UCSD-AML1 (cell line): ENCODE measurements around the gene PRSS36.
"Not testable (repeated sequence)": the region's sequence is repeated elsewhere in the genome, so short reads cannot be mapped to it uniquely, and the experiment has no call there.

Experiments
- DNase-seq: peaks from one replicate; lab custom pipeline; 2025; ENCODE audit not compliant: unreplicated experiment; lab: John Stamatoyannopoulos, UW

PRSS36 gene

DNA sequence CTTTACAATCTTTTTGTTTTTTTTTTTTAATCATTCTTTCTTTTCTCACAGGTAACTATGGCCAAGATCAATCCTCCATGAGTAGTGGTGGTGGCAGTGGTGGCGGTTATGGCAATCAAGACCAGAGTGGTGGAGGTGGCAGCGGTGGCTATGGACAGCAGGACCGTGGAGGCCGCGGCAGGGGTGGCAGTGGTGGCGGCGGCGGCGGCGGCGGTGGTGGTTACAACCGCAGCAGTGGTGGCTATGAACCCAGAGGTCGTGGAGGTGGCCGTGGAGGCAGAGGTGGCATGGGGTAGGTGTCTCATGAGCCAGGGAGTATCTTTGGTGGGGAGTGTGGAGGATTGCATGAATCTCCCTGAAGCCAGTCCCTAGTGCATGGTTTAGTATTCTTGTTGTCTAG is 35.0 kb upstream of the PRSS36 start:
- no peak for DNase-seq

DNA sequence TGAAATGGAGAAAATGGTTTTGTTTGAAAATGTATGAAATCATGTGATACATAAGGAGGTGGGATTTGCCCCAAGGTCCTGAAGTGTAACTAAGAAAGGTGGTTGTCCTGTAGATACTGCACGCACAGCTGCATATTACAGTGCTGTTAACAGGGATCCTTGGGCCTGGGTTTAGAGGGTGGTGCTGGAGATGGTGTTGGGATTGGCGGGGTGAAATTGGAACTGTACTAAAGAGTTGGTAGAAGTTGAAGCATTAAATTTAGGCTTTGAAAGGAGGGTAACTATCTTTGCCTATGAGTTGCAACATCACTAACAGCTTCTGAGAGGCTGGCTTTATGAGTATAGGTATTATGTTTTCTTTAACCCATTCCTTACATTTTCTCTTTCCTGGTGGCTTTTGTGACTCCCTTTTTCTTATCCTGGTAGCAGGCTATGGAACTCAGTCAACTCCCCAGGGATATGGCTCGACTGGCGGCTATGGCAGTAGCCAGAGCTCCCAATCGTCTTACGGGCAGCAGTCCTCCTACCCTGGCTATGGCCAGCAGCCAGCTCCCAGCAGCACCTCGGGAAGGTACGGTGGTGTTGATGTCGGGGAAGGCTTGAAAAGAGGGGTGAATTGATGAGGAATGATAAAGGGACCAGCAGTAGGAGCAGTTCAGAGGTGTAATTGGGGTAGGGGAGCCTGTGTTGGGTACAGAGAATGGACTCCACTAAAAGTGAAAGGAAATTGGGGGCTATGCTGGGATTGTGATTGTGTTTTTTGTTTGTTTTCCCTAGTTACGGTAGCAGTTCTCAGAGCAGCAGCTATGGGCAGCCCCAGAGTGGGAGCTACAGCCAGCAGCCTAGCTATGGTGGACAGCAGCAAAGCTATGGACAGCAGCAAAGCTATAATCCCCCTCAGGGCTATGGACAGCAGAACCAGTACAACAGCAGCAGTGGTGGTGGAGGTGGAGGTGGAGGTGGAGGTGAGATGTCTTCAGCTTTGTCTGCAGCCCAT is 33.9 kb upstream of the PRSS36 start:
- DNase-seq, result no peak

DNA sequence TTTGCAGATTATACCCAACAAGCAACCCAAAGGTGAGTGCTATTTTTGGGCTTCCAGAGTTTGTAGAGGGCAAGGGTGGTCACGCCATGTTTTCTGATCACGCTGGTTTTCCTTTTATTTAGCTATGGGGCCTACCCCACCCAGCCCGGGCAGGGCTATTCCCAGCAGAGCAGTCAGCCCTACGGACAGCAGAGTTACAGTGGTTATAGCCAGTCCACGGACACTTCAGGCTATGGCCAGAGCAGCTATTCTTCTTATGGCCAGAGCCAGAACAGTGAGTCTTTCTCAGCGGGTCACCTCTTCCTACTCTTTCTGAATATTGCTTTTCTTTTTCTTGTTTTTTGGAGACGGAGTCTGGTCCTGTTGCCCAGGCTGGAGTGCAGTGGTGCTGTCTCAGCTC is 32.5 kb upstream of the PRSS36 start:
- no peak for DNase-seq

DNA sequence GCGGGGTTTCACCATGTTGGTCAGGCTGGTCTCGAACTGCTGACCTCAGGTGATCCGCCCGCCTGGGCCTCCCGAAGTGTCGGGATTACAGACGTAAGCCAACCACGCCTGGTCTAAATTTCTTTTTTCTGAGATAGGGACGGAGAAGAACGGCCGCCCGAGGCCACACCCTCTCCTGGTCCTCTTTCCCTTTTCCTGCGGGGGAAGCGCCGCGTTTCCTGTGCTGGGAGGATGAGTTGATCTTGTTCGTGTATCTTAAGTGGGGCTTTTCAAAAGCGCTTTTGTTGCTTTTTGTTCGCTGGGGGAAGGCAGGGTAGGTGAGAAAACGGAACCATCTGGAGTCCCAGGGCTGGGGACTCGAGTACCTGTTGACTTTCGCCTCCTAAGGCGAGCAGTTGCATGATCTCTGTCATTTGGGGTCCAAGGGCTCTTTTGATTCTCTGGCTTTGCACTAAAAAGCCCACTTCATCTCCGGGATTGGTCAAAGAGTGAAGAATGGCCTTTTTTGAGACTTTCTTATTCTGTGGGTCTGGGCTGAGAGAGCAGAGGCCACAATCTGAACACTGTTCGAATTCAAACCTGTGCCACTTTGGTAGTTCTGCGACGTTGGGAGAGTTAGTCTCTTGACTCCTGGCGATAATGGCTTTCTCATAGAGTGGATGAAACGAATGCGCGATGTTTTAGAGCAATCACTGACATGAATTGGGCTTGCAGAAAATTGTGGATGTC is 31.4 kb upstream of the PRSS36 start:
- DNase-seq, result peak; percentile 42

DNA sequence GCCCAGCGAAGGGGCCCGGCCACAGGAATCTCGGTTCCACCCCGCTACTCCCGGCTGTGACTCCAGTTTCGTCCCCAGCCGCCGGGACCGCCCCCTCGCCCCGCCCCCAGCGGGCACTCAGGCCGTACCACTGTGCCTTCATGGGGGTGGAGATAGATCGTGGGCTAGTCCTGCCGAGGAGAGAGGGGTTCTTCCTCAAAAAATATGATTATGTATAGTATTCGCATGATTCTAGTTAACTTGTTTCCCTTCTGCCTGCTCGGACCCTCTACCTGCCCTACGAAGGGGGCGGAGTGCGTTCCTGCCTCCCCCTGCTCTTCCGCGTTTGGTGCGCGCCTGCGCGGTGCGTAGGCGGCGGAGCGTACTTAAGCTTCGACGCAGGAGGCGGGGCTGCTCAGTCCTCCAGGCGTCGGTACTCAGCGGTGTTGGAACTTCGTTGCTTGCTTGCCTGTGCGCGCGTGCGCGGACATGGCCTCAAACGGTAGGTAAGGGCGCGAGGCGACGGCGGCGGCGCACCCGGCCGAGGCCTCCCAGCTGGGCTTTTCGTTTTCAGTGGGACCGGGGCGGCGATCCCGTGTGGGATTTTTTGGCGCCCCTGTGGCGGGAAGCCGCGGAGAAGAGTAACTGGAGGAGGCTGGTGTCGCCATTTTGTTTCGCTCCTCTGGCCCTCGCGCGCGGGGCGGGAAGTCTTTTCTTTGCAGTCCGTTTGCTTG is 30.0 kb upstream of the PRSS36 start, which contains the start of gene FUS:
Gene FUS, plus strand, starts transcription at position 393 of the 713 bp plus-strand sequence. Its CDS starts 76 bp downstream, at position 469.
- DNase-seq, result peak; percentile 91

DNA sequence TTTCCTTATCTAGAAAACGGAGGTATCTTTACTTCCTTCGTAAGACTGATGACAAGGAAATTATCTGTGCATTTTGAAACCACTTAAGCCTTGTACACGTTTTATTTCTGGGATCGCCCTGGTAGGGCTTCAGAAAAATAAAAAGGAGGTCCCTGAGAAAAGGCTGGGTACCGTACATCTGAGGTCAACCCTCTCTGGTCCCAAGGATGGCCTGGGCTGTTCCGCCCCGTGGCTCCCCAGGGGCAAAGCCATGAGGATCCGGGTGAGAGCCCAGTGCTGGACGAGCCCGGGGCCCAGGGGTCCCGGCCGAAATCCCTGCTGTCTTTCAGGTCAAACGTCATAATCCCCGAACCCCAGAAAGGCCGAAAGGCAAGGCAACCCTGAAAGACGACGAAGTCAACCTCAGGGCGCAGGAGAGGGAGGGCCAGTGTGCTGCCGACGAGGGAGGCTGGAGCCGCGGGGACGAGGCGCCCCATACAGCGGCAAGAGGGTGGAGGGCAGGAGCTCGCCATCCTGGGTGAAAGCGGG is 29.4 kb upstream of the PRSS36 start:
- DNase-seq, result no peak

DNA sequence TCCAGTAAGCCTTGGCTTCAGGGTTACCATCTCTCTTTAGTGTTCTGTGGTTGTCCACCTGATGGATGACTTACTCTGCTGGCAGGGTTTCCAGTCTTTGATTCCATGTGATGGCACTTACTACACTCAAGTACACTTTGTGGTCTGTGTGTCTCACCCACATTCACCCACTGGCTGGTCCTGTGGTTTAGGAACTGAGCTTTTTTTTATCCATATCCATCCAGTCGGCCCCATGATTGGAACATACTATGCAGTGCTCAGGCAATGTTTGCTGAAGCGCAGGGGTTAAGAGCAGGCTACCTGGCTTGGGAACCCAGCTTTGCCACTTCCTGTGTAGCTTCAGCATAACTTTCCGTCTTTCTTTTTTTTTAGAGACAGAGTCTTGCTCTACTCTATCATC is 27.3 kb upstream of the PRSS36 start:
- DNase-seq, result no peak

DNA sequence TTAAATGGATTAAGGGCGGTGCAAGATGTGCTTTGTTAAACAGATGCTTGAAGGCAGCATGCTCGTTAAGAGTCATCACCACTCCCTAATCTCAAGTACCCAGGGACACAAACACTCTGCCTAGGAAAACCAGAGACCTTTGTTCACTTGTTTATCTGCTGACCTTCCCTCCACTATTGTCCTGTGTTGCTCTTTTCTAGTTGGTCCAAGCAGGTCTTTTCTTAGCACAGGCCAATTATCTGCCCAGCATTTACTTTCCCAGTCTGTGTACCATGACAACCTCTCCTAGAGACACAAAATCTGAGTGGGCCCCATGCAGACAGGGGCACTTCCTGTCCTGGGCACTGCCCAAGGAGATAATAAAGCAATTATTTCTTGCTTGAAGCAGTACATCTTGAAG is 20.2 kb upstream of the PRSS36 start:
- DNase-seq, result not testable (repeated sequence)

DNA sequence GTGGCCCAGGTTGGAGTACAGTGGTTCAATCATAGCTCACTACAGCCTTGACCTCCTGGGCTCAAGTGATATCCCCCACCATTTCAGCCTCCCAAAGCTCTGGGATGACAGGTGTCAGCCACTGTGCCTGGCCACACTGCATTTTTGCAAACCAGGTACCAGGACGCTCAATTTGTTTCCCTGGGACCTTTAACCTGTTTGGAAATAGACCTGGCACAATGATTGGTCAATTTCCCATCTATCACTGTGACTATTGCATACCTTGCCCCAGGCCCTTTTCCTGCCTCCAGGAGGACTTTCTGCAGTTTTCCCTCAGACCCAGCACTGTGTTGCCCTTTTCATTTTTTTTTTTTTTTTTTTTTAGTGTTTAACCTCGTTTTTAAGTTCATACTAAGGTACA is 19.0 kb upstream of the PRSS36 start:
- DNase-seq, result no peak

DNA sequence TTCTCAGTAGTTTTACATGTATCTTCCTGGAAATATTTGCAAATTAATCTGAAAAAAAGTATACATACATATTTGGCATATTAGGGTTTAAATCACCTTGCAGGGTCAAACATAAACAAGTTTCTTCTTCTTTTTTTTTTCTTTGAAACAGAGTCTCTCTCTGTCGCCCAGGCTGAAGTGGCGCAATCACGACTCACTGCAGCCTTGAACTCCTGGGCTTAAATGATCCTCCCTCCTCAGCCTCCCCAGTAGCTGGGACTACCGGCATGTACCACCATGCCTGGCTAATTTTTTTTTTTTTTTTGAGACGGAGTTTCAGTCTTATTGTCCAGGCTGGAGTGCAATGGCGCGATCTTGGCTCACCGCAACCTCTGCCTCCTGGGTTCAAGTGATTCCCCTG is 17.4 kb upstream of the PRSS36 start:
- DNase-seq, result no peak

DNA sequence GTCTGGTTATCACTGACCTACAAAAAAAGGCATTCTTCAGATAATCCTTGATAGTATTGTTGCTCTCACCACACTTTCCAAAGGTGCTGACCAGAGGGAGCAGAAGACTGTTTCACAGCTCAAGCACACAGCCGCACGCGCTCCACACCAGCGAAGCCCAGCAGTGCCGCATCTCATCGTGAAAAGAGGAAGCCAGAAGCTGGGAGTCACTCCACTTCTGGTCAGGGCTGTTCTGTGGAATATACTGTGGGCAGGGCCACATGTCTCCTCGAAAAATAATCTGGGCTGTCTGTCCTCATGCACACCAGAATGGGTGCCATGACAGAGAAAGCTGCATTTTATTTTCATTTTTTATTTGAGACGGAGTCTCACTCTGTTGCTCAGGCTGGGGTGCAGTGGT is 7.3 kb upstream of the PRSS36 start:
- DNase-seq, result peak; percentile 64

DNA sequence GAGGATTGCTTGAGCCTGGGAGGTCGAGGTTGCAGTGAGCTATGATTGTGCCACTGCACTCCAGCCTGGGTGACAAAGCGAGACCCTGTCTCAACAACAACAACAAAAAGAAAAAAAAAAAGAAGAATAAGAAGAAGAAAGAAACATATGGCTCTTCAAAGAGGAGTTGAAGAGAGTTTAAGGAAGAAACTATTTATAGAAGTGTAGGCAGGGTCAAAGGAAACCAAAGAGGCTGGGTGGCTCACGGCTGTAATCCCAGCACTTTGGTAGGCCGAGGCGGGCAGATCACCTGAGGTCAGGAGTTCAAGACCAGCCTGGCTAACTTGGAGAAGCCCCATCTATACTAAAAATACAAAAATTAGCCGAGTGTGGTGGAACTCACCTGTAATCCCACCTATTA is 1.1 kb upstream of the PRSS36 start:
- DNase-seq, result not testable (repeated sequence)

DNA sequence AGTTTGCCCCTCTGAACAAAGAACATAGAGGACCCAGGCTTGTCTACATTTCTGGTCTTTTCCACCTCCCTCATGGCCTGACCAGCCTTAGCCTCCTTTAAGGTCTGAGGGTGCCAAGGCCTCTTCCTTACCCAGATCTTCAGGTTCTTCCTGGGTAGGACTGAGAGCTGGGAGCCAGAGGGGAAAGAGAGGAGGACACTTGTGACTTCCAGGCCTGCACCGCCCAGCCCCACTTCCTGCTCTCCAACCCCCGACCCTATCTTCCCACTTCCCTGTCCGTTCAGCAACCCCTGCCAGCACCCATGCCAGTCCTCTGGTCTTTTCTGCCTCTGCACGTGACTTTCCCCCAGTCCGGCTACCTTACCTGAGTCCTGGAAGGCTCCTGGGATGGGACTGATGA is 534 bp downstream of the PRSS36 start:
- peak; percentile 56 for DNase-seq

DNA sequence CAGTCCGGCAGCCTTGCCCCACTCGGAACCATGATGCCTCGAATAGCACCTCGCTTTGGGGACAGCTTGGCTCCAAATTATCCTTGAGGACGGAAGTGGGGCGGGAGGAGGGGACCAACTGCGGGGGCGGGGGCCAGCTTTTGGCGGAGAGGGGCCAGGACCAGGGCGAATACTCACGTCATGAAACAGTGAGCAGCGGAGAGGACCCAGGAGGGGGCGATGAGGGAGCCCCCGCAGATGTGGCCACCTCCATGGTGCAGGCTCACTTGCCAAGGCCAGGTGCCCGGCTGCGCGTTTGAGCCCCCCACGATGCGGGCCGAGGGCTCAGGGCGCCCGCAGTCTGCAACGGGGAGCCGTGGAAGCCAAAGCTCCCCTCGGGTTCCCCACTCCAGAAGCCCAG is 970 bp downstream of the PRSS36 start:
- DNase-seq, result no peak

DNA sequence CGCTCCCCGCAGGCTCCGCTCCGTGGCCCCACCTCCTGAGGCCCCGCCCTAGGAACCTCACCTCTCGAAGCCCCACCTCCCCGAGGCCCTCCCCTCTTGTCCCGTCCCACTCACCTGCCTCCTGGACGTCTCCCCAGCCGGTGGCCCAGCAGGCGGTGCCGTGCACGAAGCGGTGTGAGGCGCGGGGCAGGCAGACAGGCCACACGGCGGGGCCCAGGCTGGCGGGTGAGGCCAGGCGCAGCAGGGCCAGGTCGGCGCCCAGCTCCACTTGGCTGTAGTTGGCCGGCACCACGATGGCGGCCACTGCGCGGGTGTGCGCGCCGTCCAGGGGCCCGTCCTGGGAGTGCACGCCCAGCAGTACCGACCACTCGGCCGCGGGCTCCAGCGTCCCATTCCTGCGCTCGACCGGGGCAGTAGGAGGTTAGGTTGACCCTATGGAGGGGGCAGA is 1.6 kb downstream of the PRSS36 start:
- DNase-seq, result no peak

DNA sequence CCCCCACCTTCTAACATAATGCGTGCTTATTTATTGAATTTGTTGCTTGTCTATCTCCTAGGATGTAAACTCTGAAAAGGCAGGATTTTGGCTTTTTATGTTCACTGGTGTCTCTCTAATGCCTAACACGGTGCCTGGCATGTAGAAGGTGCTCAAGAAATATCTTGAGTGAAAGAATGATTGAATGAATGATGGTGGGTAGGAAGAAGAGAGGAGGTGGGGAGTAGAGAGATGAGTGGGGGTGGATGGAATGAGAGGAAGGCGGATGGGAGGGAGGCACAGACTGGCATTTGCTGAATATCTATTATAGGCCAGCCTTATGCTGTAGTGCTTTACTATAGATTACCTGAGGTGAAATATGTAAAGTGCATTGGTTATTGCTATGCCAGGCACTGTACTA is 2.3 kb downstream of the PRSS36 start:
- DNase-seq, result no peak

DNA sequence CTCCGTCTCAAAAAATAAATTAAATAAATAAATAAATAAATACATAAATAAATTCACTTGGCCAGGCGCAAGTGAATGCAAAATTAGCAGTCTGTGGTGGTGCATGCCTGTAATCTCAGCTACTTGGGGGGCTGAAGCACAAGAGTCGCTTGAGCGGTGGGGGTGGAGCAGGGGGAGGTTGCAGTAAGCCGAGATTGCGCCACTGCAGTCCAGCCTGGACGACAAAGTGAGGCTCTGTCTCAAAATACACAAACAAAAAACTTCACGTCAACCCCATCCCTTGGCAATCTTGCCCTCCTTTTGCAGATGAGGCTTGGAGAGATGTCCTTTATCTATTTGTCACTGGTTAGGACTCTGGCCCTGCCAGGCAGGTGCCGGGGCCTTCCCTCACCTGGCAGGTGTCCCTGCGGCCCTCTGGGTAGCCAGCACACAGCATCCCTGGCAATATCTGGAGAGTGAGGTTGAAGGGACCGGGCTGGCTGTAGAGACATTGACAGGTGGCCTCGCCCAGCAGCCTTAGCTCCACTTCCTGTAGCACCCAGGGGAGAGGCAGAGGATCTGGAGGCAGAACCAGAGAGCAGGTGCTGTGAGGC is 4.4 kb downstream of the PRSS36 start:
- DNase-seq, result no peak

DNA sequence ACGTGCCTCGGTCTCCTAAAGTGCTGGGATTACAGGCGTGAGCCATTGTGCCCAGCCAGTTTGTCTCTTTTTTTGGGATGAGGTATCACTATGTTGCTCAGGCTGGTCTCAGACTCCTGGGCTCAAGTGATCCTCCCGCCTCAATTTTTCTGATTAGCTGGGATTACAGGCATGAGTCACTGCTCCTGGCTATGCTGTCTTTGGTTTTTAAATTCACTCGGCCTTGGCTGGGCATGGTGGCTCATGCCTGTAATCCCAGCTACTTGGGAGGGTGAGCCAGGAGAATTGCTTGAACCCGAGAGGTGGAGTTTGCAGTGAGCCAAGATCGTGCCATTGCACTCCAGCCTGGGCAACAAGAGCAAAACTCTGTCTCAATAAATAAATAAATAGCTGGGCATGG is 5.4 kb downstream of the PRSS36 start:
- DNase-seq, result not testable (repeated sequence)

DNA sequence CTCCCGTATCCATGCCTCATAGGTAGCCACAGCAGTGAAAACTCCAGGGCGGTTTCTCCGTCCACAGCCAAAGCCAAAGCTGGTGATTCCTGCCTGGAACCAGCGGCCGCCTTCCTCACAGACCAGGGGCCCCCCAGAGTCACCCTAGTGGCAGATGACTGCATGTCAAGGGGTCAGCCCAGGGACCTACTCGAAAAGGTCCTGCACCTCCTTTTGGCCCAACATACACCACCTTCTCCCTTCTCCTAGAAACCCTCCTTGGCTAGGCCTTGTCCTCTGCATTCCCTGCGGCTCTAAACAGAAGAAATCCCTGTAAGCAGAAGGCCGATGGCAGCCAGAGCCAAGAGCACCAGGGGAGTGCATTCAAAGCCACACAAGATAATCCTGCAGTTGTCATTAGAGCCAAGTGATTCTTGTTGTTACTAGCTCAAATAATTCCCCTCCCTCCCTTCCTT is 6.1 kb downstream of the PRSS36 start:
- DNase-seq, result no peak

DNA sequence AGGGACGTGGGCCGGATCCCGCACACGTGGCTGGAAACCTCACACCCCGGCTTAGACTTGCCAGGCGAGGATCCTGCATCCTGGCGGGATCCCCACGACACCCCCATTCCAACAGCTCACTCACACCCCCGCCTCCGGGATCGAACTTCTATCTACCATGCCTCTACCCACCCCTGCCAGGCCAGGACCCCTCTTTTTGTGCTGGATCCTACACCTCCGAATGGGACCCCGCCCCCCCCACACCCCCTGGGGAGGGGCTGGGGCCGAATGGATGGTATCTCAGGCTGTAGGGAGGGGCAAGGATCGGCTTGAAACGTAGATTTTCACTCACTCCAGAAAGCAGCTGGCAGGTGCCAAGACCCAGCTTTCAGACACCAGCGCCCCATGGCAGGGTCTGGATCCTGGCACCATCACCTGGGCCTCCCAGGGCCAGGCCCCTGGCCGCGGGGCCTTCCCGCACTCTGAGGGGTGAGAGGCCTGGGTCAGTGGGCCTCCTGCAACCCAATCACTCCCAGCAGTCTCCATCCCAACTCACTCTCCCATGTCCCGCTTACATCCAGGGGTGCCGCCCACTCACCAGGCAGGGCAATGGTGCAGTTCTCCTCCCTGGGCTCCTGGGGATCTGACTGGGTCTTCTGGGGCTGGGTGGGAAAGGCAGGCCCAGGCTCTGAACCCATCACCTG is 6.7 kb downstream of the PRSS36 start:
- no peak for DNase-seq
